HCEC 1CT (cell line): ENCODE data around the gene CIBAR2.
"Not testable (repeated sequence)": the region's sequence is repeated elsewhere in the genome, so short reads cannot be mapped to it uniquely, and the experiment has no call there.

ENCODE experiments used
- DNase-seq: peaks from one replicate; pipeline ENCODE4 v3.0.0-alpha.2; 2017

The CIBAR2 gene

DNA sequence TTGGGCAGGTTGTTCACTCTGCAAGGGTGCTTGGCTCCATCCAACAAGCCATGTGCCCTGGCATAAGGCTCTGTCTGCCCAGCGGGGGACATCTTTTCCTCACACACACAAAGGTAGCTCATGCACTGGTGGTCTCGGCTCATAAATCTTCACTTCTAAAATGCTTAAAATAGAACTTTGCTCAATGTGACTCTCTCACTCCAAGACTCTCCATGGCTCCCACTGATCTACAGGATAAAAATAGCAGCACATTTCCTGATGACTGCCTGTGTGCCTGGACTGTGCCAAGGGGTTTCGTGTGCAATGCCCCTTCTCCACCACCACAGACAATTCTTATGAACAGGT is 15.1 kb upstream of the CIBAR2 start:
- DNase-seq, result no peak

DNA sequence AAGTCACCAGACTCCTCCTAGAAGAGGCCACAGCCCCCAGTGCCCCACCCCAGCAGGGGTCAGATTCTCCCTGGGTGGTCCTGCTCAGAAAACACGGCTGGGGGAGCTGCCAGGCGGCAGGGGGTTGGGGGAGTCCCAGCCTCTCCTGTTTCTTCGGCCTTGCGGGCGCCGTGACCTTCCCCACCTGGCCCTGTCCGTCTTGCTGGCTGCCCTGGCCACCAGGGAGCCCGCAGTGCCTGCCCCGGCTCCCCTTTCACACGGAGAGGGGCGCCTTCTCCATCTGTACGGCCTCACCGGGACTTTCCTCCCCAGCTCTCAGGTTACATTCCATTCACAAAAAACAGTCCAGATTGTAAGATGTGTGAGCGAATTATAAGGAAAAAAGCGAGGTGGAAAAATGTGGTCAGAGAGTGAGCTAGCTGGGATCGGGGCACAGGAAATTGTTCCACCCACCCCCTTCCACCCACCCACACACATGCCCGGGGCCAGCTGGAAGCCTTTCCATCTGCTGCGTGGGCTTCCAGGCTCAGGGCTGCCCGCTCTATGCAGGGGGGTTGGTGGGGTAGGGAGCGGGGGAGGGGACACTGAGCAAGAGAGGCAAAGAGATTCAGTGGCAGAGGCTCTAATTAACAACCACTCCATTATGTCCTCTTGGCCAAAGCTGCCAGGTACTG is 14.6 kb upstream of the CIBAR2 start:
- DNase-seq, result peak; percentile 49

DNA sequence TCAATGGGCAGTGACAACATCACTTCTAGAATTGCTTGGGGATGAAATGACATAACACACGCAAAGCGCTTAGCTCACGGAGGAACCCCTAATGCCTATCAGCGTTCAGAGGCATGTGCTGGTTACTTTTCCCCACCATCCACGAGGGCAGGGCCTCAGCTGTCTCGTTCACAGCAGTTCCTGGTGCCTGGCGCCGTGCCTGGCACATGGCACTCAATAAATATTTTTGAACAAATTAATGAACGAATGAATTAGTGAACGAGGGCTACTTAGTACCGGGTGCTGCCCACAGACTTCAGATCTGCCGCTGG is 14.1 kb upstream of the CIBAR2 start:
- DNase-seq, result no peak

DNA sequence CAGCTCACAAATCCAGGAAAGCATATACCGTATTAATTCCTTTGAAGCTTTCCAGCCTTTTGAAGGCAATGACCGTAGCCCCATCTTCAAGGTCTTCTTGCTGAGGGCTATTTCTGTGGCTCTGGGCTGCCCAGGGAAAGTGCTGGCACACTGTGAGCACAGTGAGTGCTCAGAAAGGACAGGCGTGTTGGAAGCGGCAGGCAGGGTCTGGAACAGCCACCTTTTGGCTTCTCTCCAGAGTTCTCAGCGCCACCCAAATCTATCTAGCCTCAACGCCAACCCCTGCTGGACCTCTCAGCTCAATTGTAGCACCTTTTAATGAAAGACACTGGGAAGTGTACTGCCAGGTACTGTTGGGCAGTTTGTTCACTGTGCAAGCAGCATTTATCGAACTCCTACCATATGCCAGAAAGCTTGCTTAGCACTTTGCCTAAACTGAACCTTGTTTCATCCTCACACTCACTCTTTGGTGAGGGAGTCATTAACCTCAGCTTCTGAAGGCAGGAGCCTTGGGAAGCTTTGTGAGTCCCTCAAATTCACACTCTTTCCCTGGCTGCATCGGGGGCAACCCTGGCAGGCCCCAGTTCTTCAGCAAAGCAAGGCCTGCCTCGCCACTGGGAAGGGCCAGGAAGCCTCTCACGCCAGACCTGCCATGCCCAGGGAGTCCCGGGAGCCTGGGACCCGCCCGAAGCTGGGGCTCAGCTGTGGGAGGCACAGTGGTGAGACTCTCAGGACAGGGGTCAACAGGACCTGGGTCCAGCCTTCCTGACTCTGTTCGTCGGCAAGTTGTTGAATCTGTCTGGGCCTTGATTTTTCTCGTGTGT is 13.5 kb upstream of the CIBAR2 start:
- no peak for DNase-seq

DNA sequence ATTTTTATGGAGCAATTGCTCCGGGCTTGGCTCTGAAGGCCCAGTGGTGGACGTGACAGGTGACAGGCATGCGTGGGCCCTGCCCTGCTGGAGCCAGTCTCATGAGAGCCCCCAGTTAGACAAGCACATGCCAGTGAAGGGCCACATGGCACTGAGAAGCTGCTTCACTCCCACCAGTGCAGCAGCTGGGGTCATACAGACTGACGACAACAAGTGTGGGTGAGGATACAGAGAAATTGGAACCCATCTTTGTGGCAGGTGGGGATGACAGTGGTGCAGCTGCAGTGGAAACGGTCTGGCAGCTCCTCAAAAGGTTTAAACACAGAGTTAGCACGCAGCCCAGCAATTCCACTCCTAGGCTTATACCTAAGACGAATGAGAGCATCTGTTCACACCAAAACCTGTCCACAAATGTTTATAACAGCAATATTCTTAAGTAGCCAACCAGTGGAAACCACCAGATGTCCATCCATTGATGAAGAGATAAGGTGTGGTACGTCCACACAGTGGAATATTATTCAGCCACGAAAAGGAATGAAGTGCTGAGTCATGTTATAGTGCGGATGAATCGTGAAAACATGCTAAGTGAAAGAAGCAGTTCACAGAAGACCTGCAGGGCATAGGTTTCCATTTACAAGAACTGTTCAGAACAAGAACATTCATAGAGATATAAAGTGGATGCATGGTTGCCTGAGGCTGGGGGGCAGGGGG is 12.5 kb upstream of the CIBAR2 start:
- DNase-seq, result no peak

DNA sequence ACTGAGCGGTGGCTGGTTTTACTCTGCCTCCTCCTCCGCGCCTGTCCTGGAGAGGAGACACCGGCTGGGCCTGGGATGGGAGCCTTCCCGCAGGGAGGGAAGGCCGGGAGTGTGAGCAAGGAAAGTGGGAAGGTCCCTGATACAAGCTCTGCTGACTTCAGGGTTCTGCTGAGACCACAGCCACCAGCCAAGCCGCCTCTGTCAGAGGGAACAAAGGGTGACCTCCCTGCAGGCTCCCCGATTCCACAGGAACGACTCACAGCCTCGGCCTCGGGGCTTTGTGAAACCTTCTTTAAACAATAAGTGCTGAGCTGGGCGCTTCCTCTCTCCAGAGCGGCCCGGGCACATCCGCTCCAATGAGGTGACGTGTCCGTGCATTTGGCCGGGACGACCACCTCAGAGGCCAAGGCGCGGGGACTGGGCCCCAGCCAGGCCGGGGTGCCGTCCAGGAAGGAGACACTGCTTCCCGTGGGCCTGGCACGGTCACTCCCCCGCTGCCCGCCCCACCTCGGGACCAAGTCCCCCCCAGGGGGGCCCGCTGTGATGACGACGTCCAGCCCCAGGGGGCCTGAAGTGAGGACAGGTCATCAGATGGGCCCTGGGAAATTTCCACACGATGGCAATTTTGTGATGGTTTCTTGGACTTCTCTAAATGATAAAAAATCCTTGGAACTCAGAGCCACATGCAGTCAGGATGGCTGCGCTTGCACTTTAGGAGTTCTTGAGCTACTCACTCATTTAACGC is 11.8 kb upstream of the CIBAR2 start:
- peak; percentile 81 for DNase-seq

DNA sequence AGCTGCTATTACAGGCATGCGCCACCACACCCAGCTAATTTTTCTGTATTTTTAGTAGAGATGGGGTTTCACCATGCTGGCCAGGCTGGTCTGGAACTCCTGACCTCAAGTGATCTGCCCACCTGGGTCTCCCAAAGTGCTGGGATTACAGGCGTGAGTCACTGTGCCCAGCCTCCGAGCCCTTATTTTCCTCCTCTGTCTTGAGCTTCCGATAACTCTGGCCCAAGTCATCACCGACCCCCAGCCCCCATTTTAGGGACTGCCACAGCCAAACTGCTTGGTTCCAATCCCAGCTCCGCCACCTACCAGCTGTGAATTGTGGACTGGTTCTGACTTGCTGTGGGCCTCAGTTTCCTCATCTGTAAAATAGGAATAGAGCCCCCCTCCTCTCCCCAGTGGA is 11.2 kb upstream of the CIBAR2 start:
- DNase-seq, result not testable (repeated sequence)

DNA sequence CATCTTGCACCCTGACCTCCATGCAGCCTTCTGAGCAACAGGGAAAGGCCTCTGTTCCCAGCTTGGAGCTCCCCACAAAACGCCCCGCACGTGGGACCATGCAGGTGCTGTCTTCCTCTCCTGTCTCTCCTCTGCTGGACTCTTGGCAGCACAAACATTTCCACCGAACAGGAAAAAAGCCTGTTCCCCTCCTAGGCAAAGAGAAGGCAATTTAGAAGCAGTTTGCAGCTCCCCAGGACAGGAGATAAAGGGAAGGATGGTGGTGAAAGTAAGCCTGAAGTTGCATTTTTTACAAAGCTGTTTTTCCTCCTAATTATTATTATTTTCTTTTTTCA is 7.7 kb upstream of the CIBAR2 start:
- DNase-seq, result no peak

DNA sequence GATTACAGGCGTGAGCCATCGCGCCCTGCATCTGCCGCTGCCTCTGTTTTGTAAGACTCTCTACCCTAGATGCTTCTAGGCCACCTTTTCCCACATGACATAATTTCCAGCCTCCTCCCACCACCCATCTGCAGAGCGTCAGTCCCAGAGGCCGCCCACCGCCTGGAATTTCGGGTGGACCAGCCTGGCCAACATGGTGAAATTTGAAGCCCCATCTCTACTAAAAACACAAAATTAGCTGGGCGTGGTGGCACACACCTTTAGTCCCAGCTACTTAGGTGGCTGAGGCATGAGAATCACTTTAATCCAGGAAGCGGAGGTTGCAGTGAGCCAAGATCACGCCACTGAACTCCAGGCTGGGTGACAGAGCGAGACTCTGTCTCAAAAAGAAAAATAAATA is 5.1 kb upstream of the CIBAR2 start:
- DNase-seq, result no peak

DNA sequence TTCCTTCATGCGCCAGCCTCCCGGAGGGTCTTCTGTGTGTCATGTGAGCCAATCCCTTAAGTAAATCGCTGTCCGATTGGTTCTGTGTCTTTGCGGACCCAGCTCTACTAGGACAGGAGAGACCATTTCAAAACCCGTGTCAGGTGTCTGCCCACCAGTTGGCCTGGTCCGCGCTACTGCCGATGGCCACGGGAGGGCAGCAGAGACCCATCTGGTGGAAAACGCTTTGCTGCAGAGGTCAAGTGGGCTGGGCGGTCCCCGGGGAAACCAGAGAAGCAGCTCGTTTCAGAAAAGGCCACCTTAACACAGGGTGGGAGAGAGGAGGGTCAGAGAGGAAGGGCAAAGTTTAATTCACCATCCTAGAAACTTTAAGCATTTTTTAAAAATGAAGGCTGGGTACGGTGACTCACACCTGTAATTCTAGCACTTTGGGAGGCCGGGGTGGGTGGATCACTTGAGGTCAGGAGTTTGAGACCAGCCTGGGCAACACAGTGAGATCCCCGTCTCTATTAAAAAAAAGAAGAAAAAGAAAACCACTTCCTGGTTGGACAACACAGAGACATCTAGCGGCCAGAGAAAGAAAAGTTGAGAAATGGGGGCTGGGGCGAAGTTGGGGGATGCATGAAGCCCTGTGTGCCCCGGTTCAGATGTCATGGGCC is 2.8 kb upstream of the CIBAR2 start:
- DNase-seq, result peak; percentile 79

DNA sequence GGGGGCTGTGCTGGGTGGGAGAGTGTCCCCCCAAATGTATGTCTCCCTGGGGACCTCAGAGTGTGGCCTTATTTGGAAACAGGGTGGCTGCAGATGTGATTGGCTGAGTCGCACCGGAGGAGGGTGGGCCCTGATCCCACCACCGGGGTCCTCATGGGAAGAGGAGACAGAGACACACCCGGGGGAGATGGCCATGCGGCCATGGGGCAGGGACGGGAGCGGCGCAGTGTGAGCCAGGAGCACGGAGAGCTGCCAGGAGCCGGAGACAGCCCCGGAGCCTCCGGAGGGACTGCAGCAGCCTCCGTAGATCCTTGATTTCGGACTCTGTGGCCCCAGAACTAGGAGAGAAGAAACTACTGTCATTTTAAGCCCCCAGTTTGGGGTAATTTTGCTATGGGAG is 1.6 kb upstream of the CIBAR2 start:
- no peak for DNase-seq

DNA sequence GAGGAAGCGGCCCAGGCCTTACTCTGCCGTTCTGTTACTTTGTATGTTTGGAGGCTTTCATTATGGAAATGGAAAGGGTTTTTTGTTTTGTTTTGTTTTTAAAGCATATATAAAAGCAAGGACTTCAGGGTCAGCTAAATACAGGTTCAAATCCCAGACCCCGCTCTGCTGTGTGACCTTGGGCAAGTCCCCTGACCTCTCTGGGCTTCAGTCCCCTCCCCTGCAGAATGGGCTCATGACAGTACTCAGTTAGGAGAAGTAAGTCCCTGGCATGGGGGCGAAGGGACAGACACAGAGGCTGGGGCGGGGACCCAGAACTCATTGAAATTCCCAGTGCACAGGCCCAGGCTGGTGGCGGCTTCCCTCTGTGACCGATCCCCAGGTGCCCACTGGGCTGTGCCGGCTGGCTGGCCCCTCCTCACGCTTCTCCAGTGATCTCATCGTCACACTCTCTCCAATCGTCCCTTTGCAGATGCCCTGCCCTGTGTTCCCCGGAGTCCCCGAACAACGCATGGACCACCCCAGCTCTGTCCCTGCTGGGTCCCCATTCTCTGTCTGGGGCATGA is 979 bp upstream of the CIBAR2 start:
- no peak for DNase-seq

DNA sequence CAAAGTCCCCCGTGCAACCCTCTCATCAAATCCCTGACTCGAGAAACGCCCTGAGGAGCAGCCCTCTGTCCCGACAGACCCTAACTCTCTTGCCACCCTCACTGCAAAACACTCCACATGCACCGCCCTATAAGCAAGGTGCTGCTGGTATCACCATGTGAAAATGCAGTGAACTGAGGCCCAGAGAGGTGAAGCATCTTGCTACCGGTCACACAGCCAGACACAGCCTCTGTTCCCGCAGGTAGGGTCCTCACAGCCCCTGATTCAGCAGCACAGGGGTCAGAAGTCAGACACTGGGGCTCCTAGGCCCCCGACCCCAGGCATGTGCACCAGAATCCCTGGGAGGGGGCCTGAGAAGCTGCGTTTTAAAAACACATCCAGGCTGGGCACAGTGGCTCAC is 1.1 kb downstream of the CIBAR2 start:
- DNase-seq, result no peak

DNA sequence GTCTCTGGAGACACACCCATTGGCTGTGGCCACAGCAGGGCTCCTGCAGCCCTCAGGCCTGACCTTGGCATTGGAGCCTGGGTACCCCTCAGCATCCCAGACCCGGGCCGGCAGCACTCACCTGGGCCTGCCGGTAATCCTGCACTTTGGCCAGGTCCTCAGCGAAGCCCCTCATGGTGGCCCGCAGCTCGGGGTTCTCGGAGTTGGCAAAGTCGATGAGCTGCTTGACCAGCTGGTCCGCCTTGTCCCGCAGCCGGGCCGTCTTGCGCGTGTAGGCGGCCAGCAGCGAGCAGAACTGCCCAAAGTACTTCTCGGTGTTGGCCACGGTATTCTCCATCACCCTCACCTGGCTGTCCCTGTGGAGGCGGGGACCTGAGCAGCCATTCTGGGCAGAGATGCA is 2.2 kb downstream of the CIBAR2 start:
- DNase-seq, result no peak

DNA sequence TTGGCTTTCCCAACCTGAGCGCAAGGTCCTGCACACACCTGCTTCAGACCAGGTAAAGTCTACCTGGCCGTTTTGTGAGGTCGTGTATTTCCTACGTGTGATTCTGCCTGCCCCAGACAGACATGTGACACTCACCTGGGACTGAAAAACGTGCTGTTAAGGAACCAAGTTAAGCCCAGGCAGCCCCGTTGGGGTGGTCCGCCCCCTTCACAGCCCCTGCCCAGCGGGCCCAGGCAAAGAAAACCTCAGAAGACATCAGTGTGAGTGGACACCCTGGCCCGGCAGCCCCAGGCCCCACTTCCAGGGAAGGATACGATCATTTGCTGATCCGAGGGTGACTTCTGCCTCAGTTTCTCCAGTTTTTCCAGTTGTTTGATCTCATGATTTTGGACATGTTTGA is 4.7 kb downstream of the CIBAR2 start:
- DNase-seq, result no peak

DNA sequence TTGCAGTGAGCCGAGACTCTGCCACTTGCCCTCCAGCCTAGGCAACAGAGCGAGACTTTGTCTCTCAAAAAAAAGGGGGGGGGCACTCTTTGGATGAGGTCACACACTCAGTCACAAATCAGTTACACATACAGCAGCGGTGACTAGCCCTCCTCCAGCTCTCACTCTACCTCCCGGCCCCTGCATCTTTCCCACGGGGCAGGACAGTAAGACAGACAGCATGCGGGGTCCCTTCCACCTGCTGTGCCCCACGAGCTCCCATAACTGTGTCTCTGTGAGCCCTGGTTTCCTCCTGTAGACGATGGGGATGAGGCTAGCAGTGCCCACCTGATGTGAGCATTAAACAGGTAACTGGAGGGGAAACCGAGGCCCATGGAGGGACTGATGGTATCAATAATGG is 5.2 kb downstream of the CIBAR2 start:
- no peak for DNase-seq

DNA sequence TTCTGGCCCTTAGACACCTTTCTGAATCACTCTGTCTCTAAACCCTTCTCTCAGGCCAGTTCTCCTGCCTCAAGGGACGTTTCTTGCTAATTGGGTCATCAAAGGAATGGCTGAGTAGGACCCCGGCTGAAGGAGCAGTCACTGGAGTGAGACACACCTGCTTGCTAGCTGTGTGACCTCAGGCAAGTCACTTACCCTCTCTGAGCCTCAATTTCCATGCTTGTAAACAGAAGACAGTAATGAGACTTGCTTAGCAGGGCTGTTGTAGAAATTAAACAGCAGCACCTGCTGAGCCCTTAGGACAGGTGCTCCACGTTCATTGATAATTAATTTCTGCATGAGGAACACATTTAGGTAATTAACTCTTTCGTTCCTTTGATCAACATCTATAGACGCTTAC is 6.8 kb downstream of the CIBAR2 start:
- no peak for DNase-seq

DNA sequence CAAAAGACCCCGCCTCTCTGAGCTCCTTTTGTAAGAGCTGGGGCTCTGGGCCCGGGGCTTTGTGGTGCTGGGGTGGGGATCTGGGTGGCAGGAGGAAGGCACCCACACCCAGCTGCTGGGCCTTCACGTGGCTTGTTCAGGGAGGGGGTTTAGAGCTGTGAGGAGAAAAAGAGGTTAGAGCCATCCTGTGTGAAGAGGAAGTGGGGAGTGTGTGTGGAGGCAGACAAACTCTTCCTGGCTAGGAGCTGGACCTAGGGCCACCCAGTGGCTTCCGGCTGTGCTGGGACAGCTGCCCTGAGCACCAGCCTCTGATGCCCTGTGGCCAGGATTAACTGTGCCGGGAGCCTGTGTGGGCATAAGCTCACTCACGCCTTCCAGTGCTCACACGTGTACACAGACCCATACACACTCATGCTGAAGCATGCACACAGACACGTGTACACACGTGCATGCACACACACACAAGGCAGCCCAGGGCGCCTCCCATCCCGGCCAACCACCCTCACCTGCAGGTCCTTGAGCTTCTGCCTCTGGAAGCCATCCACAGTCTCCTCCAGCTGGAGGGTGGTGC is 7.4 kb downstream of the CIBAR2 start:
- DNase-seq, result no peak

DNA sequence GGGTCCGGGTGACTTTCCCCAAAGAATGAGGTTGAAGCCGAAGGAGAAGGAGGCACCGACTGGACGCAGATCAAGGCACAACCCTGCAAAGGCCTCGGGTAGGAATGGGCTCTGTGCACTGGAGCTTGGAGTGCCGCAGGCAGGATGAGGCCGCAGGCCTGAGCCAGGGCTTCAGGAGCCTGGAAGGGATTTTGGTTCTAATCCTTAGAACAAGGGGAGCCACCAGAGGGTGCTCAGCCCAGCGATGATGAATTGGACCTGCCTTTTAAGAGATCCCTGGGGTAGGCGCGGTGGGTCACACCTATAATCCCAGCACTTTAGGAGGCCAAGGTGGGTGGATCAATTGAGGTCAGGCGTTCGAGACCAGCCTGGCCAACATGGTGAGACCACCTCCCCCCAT is 8.1 kb downstream of the CIBAR2 start:
- no peak for DNase-seq

DNA sequence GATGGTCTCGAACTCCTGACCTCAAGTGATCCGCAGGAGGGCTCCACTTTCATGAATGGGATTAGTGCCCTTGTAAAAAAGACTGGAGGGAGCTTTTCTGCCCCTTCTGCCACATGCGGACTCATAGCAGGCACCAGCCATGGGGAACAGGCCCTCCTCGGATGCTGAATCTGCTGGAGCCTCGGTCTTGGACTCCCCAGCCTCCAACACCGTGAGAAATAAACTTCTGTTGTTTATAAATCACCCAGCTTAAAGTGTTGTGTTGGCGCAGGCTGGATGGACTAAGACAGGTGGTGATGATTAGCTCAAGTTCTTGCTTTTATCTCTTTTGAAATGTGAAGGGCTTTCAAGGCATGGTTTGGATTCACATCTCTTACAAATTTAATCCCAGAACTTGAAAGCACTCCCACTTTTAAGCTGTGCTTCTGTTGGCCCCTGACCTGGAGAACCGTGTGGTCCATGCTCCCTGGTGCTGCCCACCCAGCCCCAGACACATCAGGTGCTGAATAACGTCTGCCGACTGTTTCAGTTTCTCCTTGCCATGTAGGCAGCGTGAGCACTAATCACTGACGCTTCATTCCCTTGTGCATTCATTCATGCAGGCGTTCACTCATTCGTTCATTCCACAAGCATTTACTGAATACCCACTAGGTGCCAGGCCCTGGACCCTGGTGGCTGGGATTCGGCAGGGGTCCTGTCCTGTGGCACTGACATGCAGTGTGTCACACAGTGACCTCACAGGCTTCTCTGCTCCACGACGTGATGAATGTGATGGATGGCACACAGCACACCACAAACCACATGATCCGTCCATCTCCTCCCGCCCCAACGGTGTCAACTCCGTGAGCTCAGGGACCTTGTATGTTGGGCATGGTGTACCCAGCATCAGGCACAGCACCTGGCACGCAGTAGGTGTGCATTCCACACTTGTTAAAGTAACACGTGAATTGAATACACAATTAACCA is 8.9 kb downstream of the CIBAR2 start:
- no peak for DNase-seq

DNA sequence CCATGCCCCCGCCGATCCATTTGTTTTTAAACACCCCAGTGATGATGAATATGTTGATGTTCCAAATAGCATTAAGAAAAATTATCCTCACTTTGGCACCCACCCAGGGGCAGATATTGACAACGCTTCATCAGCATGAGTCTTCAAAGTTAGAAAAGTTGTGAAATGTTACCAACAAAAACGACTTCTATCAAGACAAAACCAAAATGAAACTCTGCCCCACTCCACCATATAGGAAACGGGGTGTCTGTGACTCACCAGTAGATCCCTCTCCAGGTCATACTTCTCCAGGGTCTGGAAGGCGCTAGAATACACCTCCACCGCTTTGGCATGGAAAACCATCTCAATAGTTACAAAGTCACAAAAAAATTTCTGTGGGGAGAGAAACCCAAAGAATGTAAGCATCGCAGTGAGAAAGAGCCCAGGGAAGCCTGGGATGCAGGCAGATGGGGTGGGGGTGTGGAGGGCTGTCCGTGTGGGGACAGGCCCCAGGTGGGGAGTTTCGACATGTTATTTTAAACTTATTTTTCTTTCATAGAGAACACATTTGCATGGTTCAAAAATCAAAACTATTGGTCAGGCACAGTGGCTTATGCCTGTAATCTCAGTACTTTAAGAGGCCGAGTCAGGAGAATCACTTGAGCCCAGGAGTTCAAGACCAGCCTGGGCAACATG is 10.2 kb downstream of the CIBAR2 start:
- DNase-seq, result no peak
